RWPE1 (cell line): Measurements from ENCODE around the gene PIM3.

Experiments used
- CTCF ChIA-PET: fragments of 350-600 bp; sonication (Branson Sonifier 250); formaldehyde crosslinking; extraction: SDS; loops from one replicate; lab custom pipeline; 2021; lab: Yijun Ruan, JAX
- POLR2A ChIA-PET: fragments of 400-600 bp; formaldehyde crosslinking; extraction: SDS; loops from one replicate; lab custom pipeline; 2020; ENCODE audit warnings: antibody characterized with exemption; ENCODE audit not compliant: low non-redundant PET; lab: Yijun Ruan, JAX
- DNase-seq: peaks from one replicate; pipeline ENCODE4 v3.0.0; 2012; ENCODE audit warnings: low spot score
- H3K27ac ChIP-seq: fragments of 450-650 bp; 2 replicates; pipeline ENCODE4 v1.5.1; 2017
- CTCF ChIP-seq: fragments of 450-650 bp; conservative IDR thresholded peaks from 2 replicates; pipeline ENCODE4 v1.5.1; 2017; ENCODE audit warnings: low read depth, mild to moderate bottlenecking

Gene PIM3

DNA sequence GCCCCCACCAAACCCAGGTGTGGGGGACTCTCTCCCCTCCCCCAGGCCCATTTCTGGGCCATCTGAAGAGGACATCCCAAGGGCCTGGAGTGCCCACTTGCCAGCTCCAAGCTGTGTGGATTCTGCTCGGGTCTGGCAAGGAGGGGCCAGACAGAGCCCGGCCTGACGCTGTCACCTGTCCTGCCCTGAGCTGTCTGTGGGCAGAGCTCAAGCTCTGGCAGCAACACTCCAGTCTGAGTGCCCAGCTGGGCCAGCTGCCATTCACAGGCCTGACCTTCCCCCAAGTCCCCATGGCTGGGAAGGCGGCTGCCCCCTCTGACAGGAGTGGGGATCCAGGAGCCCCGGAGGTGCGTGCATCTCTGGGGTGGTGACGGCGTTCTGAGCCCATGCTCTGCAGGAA lies 6.2 kb upstream of the PIM3 start:
- CTCF ChIA-PET: no interaction called here
- TF ChIP-seq CTCF: no peak
- peak overlapping the region; percentile 92 for H3K27ac ChIP-seq
- DNase-seq: no peak
- POLR2A ChIA-PET: no interaction called here

GRCh38 chr22:49954991-49955580 lies 5.5 kb upstream of the PIM3 start:
- no peak for TF ChIP-seq CTCF
- H3K27ac ChIP-seq: peak overlapping the region; percentile 92
- CTCF ChIA-PET: no interaction called here
- POLR2A ChIA-PET: no interaction called here
- no peak for DNase-seq

- POLR2A ChIA-PET: no interaction called here
- CTCF ChIA-PET: no interaction called here
Observed at GRCh38 chr22:49955581-49956417, 4.8 kb upstream of the PIM3 start.

DNA sequence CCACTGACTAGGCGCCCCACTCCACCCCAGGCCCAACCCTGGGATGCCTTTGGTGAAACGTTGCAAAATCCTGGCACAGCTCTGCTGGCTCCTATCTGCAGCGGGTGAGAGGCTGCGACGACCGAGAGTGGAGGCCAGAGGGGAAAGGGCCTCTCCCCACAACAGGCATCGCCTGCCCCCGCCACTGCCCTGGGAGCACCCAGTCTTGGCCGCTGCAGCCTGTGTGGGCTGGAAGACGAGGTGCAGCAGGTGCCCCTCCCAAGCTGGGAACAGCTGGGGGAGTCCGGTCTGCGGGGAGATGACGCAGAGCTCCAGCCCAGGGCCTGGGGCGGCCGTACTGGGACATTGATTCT lies 4.2 kb upstream of the PIM3 start:
- CTCF ChIA-PET: interaction anchor here (0.7 kb wide), 1 partner anchor 51 kb away, joined by 3 read pairs; no protein-coding TSS in a partner anchor
- peak overlapping the region; percentile 92 for H3K27ac ChIP-seq
- no peak for TF ChIP-seq CTCF
- DNase-seq: no peak
- POLR2A ChIA-PET: no interaction called here

More at GRCh38 chr22:49955581-49956417, 4.8 kb upstream of the PIM3 start:
- DNase-seq: no peak
- peak overlapping the region; percentile 92 for H3K27ac ChIP-seq
- TF ChIP-seq CTCF: no peak

DNA sequence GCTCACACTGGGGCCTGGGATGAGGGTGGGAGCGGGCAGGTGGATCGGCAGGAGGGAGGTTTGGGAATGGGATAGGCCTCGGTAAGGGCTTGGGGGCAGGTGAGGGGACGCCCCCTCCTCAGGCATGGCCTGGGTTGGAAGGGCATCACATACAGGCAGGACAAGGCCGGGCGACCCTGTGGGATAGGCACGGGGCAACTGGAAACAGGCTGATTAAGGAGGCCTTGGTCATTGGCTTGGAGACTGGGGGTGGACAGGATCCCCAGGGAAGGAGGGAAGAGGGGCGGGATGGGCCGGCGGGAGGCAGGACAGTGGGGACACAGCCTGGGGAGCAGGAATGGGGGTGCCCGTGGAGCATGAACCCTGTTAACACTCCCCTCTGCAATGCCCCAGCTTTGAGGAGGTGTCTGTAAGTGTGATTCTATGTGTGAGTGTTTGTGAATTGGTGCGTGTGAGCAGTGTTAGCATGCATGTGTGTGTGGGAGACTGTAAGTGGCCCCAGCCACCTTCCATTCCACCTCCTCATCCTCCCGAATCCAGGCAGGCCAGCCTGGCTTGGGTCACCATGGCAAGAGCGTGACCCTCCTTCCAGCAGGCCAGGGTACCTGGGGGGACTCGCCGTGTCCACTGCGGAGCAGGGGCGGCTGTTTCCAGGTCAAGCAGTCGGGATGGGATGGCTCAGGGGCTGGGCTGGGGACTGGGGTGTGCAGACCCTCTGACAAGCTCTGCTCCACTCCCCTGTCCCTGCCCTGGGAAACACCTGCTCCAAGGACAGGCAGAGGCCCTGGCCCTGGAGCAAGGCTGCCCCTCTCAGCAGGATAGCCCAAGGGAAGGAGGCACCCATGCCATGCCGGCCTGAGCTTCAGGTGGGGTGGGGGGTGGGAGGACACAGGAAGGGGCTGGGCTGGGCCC lies 3.4 kb upstream of the PIM3 start:
- ChIA-PET POLR2A (no interaction called here), CTCF (interaction anchor here (0.7 kb wide), 1 partner anchor 50 kb away, joined by 3 read pairs; no protein-coding TSS in a partner anchor)
- no peak for DNase-seq
- no peak for TF ChIP-seq CTCF
- H3K27ac ChIP-seq: peak overlapping the region; percentile 92

- TF ChIP-seq CTCF: no peak
- peak overlapping the region; percentile 92 for H3K27ac ChIP-seq
- ChIA-PET POLR2A (no interaction called here), CTCF (no interaction called here)
- no peak for DNase-seq
Observed at GRCh38 chr22:49957826-49958365, 2.7 kb upstream of the PIM3 start.
